AG20443 (cell line): ENCODE measurements around the gene COL23A1.

Source experiments
- DNase-seq: peaks from one replicate; pipeline ENCODE4 v3.0.0; 2012; ENCODE audit warnings: low spot score, mixed read lengths

The COL23A1 gene

GRCh38 chr5:178223828-178224335, 366.3 kb downstream of the COL23A1 start:
- DNase-seq, result no peak

DNA sequence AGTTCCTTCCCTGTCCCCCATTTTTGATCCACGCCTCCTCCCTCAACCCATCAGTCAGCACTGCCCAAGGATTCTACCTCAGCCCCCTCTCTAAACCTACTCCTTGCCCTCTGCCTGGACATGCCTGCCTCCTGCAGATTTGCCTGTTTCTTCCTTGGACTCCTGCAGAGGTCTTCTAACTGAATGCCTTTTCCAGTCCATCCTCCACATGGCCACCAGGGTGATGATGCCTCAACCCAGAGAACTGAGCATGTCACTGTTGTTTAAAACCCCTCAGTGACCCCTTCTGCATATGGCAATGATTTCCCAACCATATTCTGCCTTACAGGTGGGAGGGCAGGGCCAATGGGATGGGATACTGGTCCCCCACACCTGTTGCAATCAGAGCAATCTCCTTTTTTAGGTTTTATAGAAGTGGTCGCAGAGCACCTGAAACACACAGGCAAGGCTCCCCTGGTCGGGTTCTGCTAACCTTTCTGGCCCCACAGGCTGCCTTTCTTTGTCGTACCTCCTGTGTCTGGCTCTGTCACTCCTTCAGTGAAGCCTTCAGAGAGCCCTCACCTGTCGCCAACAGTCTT, 366.9 kb downstream of the COL23A1 start:
- no peak for DNase-seq

- no peak for DNase-seq
Measured at GRCh38 chr5:178222292-178222691, 367.9 kb downstream of the COL23A1 start.

DNA sequence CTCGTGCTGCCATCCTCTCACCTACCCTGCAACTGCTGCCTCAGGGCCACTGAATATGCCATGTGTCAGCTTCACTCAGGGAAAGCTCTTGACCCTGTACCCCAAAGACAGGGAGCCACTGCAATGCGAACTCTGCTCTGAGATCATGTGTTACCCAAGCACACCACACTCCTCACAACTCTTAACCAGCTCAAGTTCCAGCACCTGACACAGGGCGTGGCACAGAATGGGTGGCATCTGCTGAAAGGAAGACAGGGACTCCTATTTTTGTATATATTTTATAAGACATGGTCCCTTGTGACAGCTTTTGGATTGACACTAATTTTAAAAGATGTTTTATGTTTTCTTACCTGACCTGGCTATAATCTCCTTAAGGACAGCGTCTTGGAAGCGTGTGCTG, 368.3 kb downstream of the COL23A1 start:
- DNase-seq, result no peak

GRCh38 chr5:178221282-178221681, 368.9 kb downstream of the COL23A1 start:
- no peak for DNase-seq

DNA sequence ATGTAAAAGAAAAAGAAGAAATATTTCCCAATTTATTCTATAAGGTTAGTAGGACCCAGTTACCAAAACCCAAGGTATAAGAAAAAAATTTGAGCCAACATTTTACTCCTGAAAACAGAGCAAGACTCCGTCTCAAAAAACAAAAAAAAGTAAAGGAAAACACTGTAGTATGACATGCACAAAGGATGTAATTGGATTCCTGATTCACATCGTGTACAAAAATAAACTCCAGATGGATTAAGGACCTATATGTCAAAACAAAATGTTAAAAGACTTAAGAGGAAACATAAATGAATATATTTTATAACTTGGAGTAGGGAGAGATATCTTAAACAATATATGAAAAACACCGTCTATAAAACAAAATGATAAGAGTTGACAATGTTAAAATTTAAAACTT, 371.4 kb downstream of the COL23A1 start:
- DNase-seq, result no peak

- DNase-seq, result no peak
Measured at GRCh38 chr5:178218237-178218776, 371.9 kb downstream of the COL23A1 start.

DNA sequence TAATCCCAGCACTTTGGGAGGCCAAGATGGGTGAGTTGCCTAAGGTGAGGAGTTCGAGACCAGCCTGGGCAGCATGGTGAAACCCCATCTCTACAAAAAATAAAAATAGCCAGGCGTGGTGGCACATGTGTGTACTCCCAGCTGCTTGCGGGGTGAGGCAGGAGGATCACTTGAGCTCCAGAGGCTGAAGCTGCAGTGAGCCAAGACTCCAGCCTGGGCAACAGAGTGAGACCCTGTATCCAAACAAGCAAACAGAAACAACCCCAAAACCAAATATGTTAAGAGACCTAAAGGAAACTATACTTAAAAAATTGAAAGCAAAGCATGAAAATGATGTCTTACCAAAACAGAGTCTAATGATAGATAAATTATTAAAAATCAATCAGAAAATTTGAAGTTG, 373.4 kb downstream of the COL23A1 start:
- DNase-seq, result no peak

DNA sequence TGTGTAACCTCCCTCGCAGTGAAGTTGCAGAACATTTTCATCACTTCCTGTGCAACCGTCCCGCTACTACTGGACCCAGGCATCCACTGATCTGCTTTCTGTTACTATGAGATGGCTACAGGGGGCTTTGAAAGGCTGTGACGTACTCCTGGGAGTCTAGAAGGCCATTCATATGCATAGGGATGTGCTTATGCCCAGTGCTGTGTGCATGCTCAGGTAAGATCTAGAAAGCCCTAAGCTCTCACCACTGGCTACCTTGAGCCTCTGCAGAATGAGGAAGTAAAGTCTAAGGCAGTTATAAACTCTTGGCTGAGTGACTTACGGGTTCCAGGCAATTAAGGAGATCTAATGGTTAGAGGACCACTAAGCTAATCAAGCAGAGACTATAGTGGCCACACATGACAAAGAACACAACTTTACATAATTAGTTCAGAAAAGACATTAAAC, 374.1 kb downstream of the COL23A1 start:
- DNase-seq, result no peak

DNA sequence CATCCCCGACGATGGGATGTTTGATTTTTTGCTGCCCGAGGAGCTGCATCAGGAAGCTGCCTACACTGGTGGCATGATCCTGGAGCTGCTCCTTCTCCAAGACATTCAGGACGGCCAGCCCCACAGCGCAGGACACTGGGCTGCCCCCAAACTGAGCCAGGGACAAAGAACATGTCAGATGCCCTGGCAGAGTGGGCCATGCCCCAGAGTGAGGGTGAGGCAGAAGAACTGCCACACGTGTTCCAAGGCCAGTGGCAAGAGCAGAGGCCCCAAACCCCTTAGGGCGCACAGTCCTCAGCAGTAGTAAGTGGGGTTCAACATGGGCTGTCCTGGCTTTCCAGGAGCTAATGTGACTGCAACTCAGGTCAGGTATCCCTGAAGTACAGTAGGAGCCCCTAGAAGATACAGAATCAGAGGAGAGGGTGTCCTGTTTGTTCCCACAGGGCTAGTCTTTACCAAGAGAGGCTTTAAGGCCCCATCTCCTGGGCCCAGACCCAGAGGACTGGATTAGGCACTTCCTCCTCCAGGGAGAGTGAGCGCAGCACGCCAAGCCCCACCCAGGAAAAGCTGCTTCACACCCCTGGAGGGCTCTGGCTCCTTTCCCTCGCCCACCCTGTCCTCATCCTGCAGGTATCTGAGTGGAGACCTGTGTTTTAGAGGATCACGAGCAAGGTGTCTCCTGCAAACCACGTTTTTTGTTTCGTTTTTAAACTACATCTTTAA, 374.8 kb downstream of the COL23A1 start:
- DNase-seq, result no peak

- DNase-seq, result no peak
Measured at GRCh38 chr5:178214160-178214803, 375.9 kb downstream of the COL23A1 start.

DNA sequence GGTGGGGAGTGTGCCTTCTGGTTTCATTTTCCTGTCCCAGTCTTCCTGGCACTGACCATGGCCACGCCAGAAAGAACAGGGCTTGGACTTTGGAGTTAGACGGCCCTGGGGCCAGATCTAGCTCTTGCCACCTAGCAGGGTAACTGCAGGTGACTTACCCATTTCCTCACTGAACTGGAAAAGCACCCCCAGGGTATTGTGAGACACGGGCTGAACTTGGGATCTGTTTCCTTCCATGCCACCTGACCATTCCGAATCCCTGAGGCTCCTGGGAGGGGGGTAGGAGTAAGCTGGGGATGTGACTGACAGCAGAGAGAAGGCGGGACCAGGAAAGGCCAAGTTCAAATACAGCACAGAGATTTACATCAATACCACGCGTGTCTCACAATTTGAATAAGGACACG, 376.4 kb downstream of the COL23A1 start:
- no peak for DNase-seq

DNA sequence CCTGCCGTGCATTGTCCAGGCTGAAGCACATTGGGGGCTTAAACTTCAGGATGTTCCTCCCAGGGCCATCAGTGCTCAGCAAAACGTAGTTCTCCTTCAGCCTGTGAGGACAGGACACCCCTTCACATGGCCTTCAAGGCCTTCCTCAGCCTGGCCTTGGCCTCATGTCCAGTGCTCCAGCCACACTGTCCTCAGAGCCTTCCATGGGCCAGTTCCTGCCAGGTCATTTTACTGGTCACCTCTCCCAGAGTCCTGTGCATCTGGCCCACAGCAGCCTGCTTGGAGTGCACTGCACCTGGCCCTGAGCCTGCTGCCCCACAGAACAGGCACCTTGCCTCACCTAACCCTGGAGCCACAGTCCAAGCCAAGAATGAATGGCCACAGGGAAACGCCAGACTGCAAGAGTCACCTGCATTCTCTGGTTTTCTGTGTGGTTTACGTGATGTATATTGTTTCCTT, 377.2 kb downstream of the COL23A1 start:
- no peak for DNase-seq

DNA sequence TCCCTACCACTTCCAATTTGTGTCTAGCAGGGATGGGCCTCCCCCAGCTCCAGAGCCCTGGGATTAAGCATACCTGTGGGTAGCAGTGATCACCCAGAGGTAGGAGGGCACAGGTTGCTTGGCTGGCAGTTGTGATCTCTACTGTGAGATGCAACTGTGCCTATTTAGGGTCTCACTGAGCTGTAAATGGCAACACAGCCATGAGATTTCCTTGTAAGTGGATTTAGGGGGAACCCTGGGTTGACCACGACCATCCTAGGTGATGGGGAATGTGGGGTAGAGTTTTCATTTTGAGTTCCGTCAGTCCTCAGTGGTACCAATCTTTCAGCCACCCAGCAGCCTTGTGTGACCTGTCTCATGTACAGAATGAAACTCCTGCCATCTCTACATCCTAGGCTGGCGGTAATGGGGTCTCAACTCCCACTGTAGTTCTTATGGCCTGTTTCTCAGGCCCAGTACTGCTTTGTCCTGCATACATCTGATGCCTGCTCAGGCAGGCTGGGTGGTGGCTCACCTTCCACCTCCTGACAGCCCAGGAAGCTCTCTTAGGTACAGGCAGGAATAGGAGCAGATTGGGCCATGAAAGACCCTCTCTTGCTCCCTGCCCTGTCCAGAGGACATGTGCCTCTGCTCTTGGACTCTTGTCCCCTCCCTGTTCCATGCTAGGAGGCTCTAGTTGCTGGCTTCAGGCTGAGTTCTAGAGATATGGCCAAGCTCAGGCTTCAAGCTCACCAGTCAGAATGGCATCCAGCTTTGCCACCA, 377.8 kb downstream of the COL23A1 start:
- no peak for DNase-seq

GRCh38 chr5:178211095-178212048, 378.8 kb downstream of the COL23A1 start:
- no peak for DNase-seq

- no peak for DNase-seq
Measured at GRCh38 chr5:178210686-178211085, 379.5 kb downstream of the COL23A1 start.

DNA sequence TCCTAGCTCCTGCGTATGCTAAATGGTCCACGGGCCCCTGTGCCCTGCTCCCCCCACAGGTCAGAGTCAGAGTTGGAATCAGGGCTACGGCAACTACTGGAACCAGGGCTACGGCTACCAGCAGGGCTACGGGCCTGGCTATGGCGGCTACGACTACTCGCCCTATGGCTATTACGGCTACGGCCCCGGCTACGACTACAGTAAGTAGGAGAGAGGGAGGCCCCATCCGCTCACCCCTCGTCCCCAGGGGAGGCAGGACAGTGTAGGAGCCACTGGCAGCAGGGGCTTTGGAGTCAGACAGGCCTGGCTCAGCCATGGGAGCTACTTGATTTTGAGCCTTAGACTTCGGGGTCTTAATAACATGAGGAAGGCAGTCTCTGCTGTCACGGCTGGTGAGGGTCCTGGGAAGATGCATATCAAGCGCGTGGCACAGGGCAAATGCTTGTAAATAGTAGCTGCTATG, 380.1 kb downstream of the COL23A1 start:
- no peak for DNase-seq

DNA sequence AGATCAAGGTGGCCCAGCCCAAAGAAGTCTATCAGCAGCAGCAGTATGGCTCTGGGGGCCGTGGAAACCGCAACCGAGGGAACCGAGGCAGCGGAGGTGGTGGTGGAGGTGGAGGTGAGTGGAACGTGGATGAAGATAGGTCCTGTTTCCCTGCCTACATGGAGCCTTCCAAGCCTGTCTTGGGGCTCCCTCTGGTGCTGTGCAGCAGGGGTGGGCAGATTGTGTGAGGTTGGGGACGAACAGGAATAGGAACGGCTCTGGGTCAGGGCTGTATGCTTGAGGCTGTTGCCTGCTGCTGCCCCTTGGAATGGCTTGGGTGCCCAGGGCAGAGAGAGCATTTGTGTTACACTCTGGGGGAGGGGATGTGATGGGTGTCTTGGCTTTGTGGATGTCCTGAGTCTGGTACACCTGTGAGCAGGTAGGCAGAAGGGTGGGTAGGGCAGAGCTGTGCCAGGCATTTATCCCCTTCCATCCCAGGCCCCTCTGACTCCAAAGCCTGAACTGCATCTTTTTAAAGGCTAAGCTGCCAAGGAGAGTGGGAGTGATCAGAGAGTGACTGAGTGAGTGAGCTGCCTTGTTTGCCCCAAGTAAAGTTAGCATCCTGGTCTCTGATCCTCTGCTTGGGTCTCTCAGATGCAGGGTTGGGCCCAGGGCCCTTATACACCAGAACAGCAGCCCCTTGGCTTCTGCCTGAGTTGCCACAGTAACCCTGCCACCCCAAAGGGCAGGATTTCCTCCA, 380.7 kb downstream of the COL23A1 start:
- no peak for DNase-seq

DNA sequence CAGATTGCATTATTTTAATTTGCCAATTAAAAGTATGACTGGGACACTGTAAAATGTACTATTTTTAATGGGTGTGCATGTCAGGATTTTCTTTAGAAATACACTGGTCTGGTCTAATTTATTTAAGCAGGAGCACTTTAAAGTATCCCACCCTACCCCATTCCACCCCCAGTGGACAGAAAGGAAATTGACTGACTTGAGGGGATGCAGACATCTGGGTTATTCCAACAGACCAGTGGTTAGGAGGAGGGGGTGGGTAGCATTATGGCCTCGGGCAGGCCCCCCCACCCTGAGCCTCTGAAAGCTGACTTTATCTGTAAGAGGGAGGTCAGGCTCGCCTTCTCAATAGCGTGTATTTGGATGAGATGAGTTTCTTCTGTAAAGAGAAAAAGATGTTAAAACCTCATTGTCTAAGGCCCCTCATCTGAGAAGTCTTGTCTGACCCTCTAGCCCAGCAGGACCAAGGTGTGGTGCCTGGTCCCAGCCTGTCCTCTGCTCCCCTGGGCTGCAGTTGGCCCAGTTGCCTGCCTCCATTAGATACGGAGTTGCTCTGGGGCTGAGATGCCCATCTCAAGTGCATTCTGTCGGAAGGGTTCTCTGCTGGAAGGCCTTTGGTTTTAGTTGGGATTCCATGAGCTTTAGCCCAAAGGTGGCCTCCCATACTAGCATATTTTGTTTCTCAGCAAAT, 381.5 kb downstream of the COL23A1 start:
- DNase-seq, result no peak

- DNase-seq, result no peak
Measured at GRCh38 chr5:178207917-178208280, 382.3 kb downstream of the COL23A1 start.
